H9 (cell line): ENCODE measurements around the gene SH3TC1. TPM values are rescaled to one million over a fixed set of nuclear protein-coding genes. Genes with fewer than 3 reads are reported as not detected.

Experiments used
- DNase-seq: peaks from one replicate; pipeline ENCODE4 v3.0.0-alpha.2; 2017
- H2AFZ ChIP-seq: one replicate; pipeline ENCODE4 v1.6.1; 2013; ENCODE audit warnings: mild to moderate bottlenecking, low read length, control low read depth, moderate library complexity
- H2AK5ac ChIP-seq: 2 replicates; pipeline ENCODE4 v1.6.1; 2013; ENCODE audit warnings: low read length, control low read depth, mixed read lengths; ENCODE audit not compliant: insufficient read length
- H2BK120ac ChIP-seq: one replicate; pipeline ENCODE4 v1.6.1; 2013; ENCODE audit warnings: low read depth, mild to moderate bottlenecking, low read length, control low read depth, inconsistent platforms; ENCODE audit not compliant: poor library complexity, severe bottlenecking
- H2BK12ac ChIP-seq: 2 replicates; pipeline ENCODE4 v1.6.1; 2013; ENCODE audit warnings: low read length, control low read depth, mixed read lengths, low read depth; ENCODE audit not compliant: insufficient read length
- H2BK15ac ChIP-seq: 2 replicates; pipeline ENCODE4 v1.6.1; 2013; ENCODE audit warnings: low read depth, low read length, control low read depth
- H2BK20ac ChIP-seq: one replicate; pipeline ENCODE4 v1.6.1; 2013; ENCODE audit warnings: low read depth, mild to moderate bottlenecking, low read length, control low read depth, inconsistent platforms; ENCODE audit not compliant: poor library complexity, severe bottlenecking
- H2BK5ac ChIP-seq: 2 replicates; pipeline ENCODE4 v1.6.1; 2013; ENCODE audit warnings: low read length, control low read depth, mixed read lengths; ENCODE audit not compliant: insufficient read length
- H3K14ac ChIP-seq: 2 replicates; pipeline ENCODE4 v1.6.1; 2013; ENCODE audit warnings: low read length, control low read depth; ENCODE audit not compliant: insufficient read depth
- H3K18ac ChIP-seq: 2 replicates; pipeline ENCODE4 v1.6.1; 2013; ENCODE audit warnings: low read depth, mild to moderate bottlenecking, mixed read lengths, low read length, control low read depth; ENCODE audit not compliant: insufficient read length
- H3K23ac ChIP-seq: 2 replicates; pipeline ENCODE4 v1.6.1; 2013; ENCODE audit warnings: low read length, control low read depth, mixed read lengths, low read depth; ENCODE audit not compliant: insufficient read length
- H3K23me2 ChIP-seq: 2 replicates; pipeline ENCODE4 v1.6.1; 2013; ENCODE audit warnings: low read depth, mild to moderate bottlenecking, mixed read lengths, low read length, control low read depth; ENCODE audit not compliant: insufficient read length, poor library complexity, severe bottlenecking
- H3K27ac ChIP-seq: 2 replicates; pipeline ENCODE4 v1.5.1; 2013; ENCODE audit warnings: low read length, control low read depth, mixed read lengths, low read depth; ENCODE audit not compliant: insufficient read length
- H3K27me3 ChIP-seq: 2 replicates; pipeline ENCODE4 v1.6.1; 2013; ENCODE audit warnings: low read length, control low read depth, inconsistent platforms; ENCODE audit not compliant: insufficient read depth
- H3K4ac ChIP-seq: 2 replicates; pipeline ENCODE4 v1.6.1; 2013; ENCODE audit warnings: low read depth, mild to moderate bottlenecking, control low read depth, inconsistent platforms, low read length, moderate library complexity
- H3K4me1 ChIP-seq: 2 replicates; pipeline ENCODE4 v1.6.1; 2013; ENCODE audit warnings: low read length, control low read depth, inconsistent platforms; ENCODE audit not compliant: insufficient read depth
- H3K4me2 ChIP-seq: 2 replicates; pipeline ENCODE4 v1.6.1; 2013; ENCODE audit warnings: low read length, control low read depth, mixed read lengths; ENCODE audit not compliant: insufficient read length, insufficient read depth
- H3K56ac ChIP-seq: 2 replicates; pipeline ENCODE4 v1.6.1; 2013; ENCODE audit warnings: low read depth, mild to moderate bottlenecking, mixed read lengths, low read length, control low read depth; ENCODE audit not compliant: insufficient read length
- H3K79me1 ChIP-seq: 2 replicates; pipeline ENCODE4 v1.6.1; 2013; ENCODE audit warnings: low read depth, mild to moderate bottlenecking, moderate library complexity, low read length, control low read depth, inconsistent platforms; ENCODE audit not compliant: insufficient read depth, poor library complexity, severe bottlenecking
- H3K79me2 ChIP-seq: 2 replicates; pipeline ENCODE4 v1.6.1; 2013; ENCODE audit warnings: low read length, control low read depth, inconsistent platforms; ENCODE audit not compliant: insufficient read depth
- H3K9ac ChIP-seq: 2 replicates; pipeline ENCODE4 v1.6.1; 2013; ENCODE audit warnings: low read length, control low read depth, mixed read lengths; ENCODE audit not compliant: insufficient read length; ENCODE audit errors: extremely low read depth
- H3K9me3 ChIP-seq: one replicate; pipeline ENCODE4 v1.6.1; 2013; ENCODE audit warnings: low read depth, low read length, inconsistent platforms; ENCODE audit not compliant: control insufficient read depth
- H3T11ph ChIP-seq: one replicate; pipeline ENCODE4 v1.6.1; 2013; ENCODE audit warnings: mild to moderate bottlenecking, low read length, control low read depth, inconsistent platforms
- H4K20me1 ChIP-seq: one replicate; pipeline ENCODE4 v1.6.1; 2013; ENCODE audit not compliant: control insufficient read depth, insufficient read length, insufficient read depth
- H4K5ac ChIP-seq: 2 replicates; pipeline ENCODE4 v1.6.1; 2013; ENCODE audit warnings: low read depth, mild to moderate bottlenecking, mixed read lengths, low read length, control low read depth; ENCODE audit not compliant: insufficient read length
- H4K8ac ChIP-seq: replicated peaks from 2 replicates; pipeline ENCODE4 v1.6.1; 2013; ENCODE audit warnings: low read length, control low read depth, mixed read lengths, low read depth; ENCODE audit not compliant: insufficient read length
- H4K91ac ChIP-seq: 2 replicates; pipeline ENCODE4 v1.6.1; 2013; ENCODE audit warnings: low read depth, mild to moderate bottlenecking, moderate library complexity, mixed read lengths, low read length, control low read depth; ENCODE audit not compliant: insufficient read length
- H3K27ac Mint-ChIP-seq, 3 experiments: 2 replicates in 2 of 3; 3 replicates in 1 of 3; pipeline ENCODE4 v1.8.0; 2020 to 2021; ENCODE audit warnings: mixed read lengths in 3 of 3, mild to moderate bottlenecking in 1 of 3, moderate library complexity in 1 of 3
- H3K27me3 Mint-ChIP-seq: 2 replicates; pipeline ENCODE4 v1.8.0; 2021; ENCODE audit warnings: low read depth, mild to moderate bottlenecking, moderate library complexity, mixed read lengths
- H3K36me3 Mint-ChIP-seq, 3 experiments: 2 replicates in 2 of 3; 3 replicates in 1 of 3; pipeline ENCODE4 v1.8.0; 2020 to 2021; ENCODE audit warnings: low read depth in 3 of 3, mixed read lengths in 3 of 3; ENCODE audit not compliant: insufficient read depth in 1 of 3
- H3K4me1 Mint-ChIP-seq, 2 experiments: 2 replicates each; pipeline ENCODE4 v1.8.0; 2020; ENCODE audit warnings: mixed read lengths in 2 of 2
- H3K4me3 Mint-ChIP-seq, 2 experiments: 2 replicates in 1 of 2; 3 replicates in 1 of 2; pipeline ENCODE4 v1.8.0; 2020 to 2021; ENCODE audit warnings: mild to moderate bottlenecking in 2 of 2, mixed read lengths in 2 of 2, moderate library complexity in 1 of 2
- H3K9me3 Mint-ChIP-seq, 2 experiments: 2 replicates in 1 of 2; 3 replicates in 1 of 2; pipeline ENCODE4 v1.8.0; 2020; ENCODE audit warnings: mild to moderate bottlenecking in 2 of 2, mixed read lengths in 2 of 2, moderate library complexity in 1 of 2
- CTCF ChIP-seq: fragments of 200-600 bp; sonication (generic); conservative IDR thresholded peaks from 3 replicates; pipeline ENCODE4 v1.8.0; 2021; ENCODE audit warnings: antibody characterized with exemption, mild to moderate bottlenecking
- WGBS: extraction: QIAGEN DNeasy Blood & Tissue Kit; methylation state at CpG from one replicate; pipeline ENCODE4 v1.1.7; 2013; ENCODE audit warnings: missing lambda C conversion rate, low lambda C conversion rate, mixed read lengths; ENCODE audit not compliant: insufficient read length; ENCODE audit errors: extremely low coverage; 5-methylcytosine and 5-hydroxymethylcytosine counted together
- total RNA-seq: library from RNA; stranded (reverse); gene quantifications from 2 replicates; pipeline ENCODE4 v1.2.1, GENCODE V29; 2021

Gene SH3TC1
- total RNA-seq, 1 experiment from 2014 or later: 0.74 TPM

- H3K9me3 Mint-ChIP-seq: no peaks in the 10 kb centered on the region
- Histone ChIP-seq H3K4me2 (no peak overlapping the region), H4K20me1 (no peaks in the 10 kb centered on the region), H2BK5ac (no peak overlapping the region), H2AFZ (no peak overlapping the region), H2BK20ac (no peak overlapping the region), H3K23me2 (peaks cover 3% of the 10 kb centered on the region), H3K9ac (no peak overlapping the region), H2BK15ac (no peak overlapping the region), H3T11ph (no peak overlapping the region), H3K56ac (no peak overlapping the region), H2BK12ac (no peak overlapping the region), H3K79me1 (no peaks in the 10 kb centered on the region), H3K27me3 (peaks cover 9% of the 10 kb centered on the region; the same call in 1 of the 2 replicates), H4K91ac (no peak overlapping the region), H3K4ac (no peak overlapping the region), H2AK5ac (no peak overlapping the region), H3K27ac (no peak overlapping the region), H3K14ac (no peak overlapping the region), H4K8ac (no peak overlapping the region), H3K18ac (no peak overlapping the region), H3K79me2 (no peaks in the 10 kb centered on the region), H4K5ac (no peak overlapping the region), H3K23ac (no peak overlapping the region), H2BK120ac (no peak overlapping the region), H3K4me1 (no peaks in the 10 kb centered on the region), H3K9me3 (no peaks in the 10 kb centered on the region)
- peaks cover 0 to 2% of the 10 kb centered on the region in 2 experiments; a peak in 1 of 4 replicates for H3K4me1 Mint-ChIP-seq
- H3K27me3 Mint-ChIP-seq: peaks cover 26% of the 10 kb centered on the region
- TF ChIP-seq CTCF: no peak
- no CpG with 5 or more reads among the region's 19 CpGs for WGBS
- no peak overlapping the region; a peak in 1 of 7 replicates for H3K27ac Mint-ChIP-seq
- H3K36me3 Mint-ChIP-seq: no peaks in the 10 kb centered on the region; a peak in 1 of 7 replicates
- H3K4me3 Mint-ChIP-seq: no peak overlapping the region
- DNase-seq: no peak
Measured at GRCh38 chr4:8274765-8275547, 75.9 kb downstream of the SH3TC1 start.
